ENCODE data around the gene GRIK1. TPM values are rescaled to one million over a fixed set of nuclear protein-coding genes. Genes with fewer than 3 reads are reported as not detected.

Gene GRIK1
- polyA plus RNA-seq, 1 donor from 2014 or later = not detected

DNA sequence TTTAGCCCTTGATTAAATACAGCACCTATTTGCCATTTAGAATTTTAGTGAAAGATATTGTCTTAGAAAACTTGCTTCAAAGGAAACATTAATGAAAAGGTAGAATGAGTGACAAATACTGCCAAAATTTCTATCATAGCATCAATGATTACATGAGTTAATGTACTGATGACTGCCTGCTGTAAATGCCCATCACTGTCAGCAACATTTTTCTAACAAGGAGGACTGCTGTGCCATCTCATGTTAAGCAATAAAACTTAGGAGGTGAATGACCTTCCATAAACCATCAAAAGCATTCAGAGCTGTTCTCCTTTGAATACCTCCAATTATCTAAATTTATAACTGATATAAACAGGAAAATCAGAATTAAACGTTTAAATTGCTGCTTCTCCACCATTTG, 54.3 kb downstream of the GRIK1 start:
- no peak overlapping the region for H3K4me3 Mint-ChIP-seq
- no peaks in the 10 kb centered on the region for H3K36me3 Mint-ChIP-seq
- peaks cover 0 to 1% (median 0%) of the 10 kb centered on the region in 3 donors for H3K9me3 Mint-ChIP-seq
- no peak overlapping the region for H3K27ac Mint-ChIP-seq
- no peaks in the 10 kb centered on the region for H3K4me1 Mint-ChIP-seq
- no peaks in the 10 kb centered on the region for H3K27me3 Mint-ChIP-seq

DNA sequence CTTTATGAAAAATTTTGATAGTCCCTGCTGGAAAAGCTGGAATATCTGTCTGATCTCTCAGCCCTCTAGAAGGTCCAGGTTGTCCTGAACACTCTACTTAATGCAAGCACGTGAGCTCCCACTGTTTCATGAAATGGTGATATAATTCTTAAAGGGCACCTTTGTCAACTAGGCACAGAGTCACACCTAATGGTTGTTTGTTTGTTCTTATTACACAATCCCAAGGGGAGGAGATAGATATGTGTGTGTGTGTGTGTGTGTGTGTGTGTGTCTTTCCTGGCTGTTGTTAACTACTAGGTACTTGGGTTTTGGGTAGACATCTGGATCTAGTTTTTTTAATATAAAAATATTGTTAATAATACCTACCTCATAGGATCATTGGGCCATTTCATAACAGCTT, 63.9 kb downstream of the GRIK1 start:
- Mint-ChIP-seq H3K9me3 (peaks cover 0 to 1% (median 0%) of the 10 kb centered on the region in 3 donors), H3K4me1 (no peaks in the 10 kb centered on the region)

DNA sequence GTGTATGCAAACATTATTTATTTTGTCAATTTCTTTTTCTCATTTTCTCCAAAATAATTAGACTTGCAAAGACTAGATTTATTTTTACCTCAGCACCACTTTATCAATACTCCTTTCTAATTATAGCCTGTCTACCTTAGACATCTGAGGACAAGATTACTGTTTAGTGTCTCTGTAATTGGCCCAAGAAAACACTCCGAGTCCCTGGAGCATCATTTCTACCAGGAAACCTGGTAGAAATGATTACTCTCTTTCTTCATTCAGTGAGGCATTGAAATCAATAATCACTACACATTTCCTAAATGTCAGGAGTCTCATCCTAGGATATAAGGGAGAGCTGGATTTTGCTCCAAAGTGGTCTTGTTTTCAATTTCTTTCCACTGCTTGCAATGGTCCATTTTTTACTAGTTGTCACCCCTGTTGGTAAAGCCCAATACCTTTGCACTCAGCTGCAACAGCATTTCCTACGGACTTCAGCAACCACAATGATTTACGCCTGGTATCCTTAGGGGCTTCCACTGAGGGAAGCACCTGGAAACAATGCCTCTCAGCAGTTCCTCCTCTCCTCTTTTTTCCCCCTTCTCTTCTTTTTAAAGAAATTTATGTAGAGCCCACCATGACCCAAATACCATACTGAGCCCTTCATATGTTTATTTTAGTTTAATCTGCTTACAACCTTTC, 64.6 kb downstream of the GRIK1 start:
- no peaks in the 10 kb centered on the region for H3K9me3 Mint-ChIP-seq
- no peak overlapping the region for H3K27ac Mint-ChIP-seq
- peaks cover 6% of the 10 kb centered on the region for H3K27me3 Mint-ChIP-seq
- H3K4me3 Mint-ChIP-seq = no peak overlapping the region
- no peaks in the 10 kb centered on the region for H3K4me1 Mint-ChIP-seq
- no peaks in the 10 kb centered on the region for H3K36me3 Mint-ChIP-seq

More for the DNA sequence above, 63.9 kb downstream of the GRIK1 start:
- peaks cover 6% of the 10 kb centered on the region for H3K27me3 Mint-ChIP-seq
- H3K27ac Mint-ChIP-seq = no peak overlapping the region
- H3K4me3 Mint-ChIP-seq = no peak overlapping the region
- no peaks in the 10 kb centered on the region for H3K36me3 Mint-ChIP-seq

DNA sequence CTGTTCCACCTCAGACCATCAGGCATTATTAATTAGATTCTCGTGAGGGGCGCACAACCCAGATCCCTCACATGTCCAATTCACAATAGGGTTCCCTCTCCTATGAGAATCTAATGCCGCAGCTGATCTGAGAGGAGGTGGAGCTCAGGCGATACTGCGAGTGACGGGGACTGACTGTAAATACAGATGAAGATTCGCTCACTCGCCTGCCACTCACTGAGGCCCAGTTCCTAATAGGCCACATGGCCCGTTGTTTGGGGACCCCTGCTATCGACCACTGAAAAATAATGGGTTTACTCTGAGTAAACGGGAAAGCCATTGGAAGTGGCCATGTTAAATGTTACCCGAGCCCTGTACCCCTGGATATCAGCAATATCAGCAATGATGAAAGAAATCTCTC, 65.9 kb downstream of the GRIK1 start:
- Mint-ChIP-seq H3K36me3 (no peaks in the 10 kb centered on the region), H3K4me3 (no peak overlapping the region), H3K27me3 (peaks cover 6% of the 10 kb centered on the region), H3K4me1 (no peaks in the 10 kb centered on the region), H3K9me3 (no peaks in the 10 kb centered on the region), H3K27ac (peak overlapping the region in 1 of 3 donors; percentile 70)

DNA sequence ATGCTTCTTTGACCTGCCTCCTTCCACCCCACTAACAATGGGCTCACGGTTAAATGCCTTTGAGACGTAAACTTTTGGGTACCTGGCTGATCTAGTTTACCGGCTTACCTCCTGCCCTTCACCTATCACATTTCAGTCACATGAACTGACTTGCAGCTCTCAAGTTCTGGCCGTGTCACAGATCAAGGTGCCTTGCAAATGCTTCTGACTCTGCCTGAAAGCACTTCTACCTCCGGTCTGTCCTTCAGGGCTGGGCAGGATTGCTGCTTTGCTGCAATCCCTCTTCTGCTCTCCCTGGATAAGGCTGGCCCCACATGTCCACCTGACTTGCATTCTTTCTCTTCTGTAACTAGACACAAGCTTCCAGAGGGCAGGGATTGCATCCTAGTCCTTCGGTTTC, 69.0 kb downstream of the GRIK1 start:
- Mint-ChIP-seq H3K27ac (no peak overlapping the region), H3K36me3 (peaks cover 1% of the 10 kb centered on the region), H3K27me3 (peaks cover 10% of the 10 kb centered on the region), H3K4me3 (no peak overlapping the region), H3K9me3 (no peaks in the 10 kb centered on the region), H3K4me1 (no peaks in the 10 kb centered on the region)

- no peak overlapping the region for H3K27ac Mint-ChIP-seq
- H3K27me3 Mint-ChIP-seq = peaks cover 6% of the 10 kb centered on the region
- H3K4me3 Mint-ChIP-seq = no peak overlapping the region
- no peaks in the 10 kb centered on the region for H3K4me1 Mint-ChIP-seq
- peaks cover 1% of the 10 kb centered on the region for H3K36me3 Mint-ChIP-seq
- no peaks in the 10 kb centered on the region for H3K9me3 Mint-ChIP-seq
These were observed 72.0 kb downstream of the GRIK1 start for GRCh38 chr21:29867796-29868195.

GRCh38 chr21:29860346-29860745, 79.5 kb downstream of the GRIK1 start:
- Mint-ChIP-seq H3K36me3 (no peaks in the 10 kb centered on the region), H3K9me3 (no peaks in the 10 kb centered on the region), H3K4me3 (no peak overlapping the region), H3K27me3 (peaks cover 1% of the 10 kb centered on the region), H3K27ac (no peak overlapping the region), H3K4me1 (no peaks in the 10 kb centered on the region)

DNA sequence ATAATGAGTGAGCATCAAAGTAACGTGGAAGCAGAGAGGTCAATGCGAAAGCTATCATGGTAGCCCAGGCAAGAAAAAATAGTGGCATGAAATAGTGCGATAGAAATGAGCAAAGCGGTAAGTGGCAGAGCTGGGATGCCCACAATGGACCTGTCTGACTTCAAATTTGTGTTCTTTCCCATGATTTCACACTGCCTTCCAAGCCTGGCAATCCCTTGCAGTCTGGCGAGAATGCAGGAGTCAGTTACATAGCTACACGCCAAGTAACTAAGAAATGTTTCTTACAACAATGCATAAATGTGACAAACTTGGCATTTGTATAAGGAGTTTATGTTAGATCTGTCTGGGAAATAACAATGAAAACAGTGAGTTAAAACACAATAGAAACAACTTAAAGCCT, 82.6 kb downstream of the GRIK1 start:
- Mint-ChIP-seq H3K4me3 (no peak overlapping the region), H3K27me3 (peaks cover 1% of the 10 kb centered on the region), H3K4me1 (no peaks in the 10 kb centered on the region), H3K27ac (no peak overlapping the region), H3K36me3 (no peaks in the 10 kb centered on the region), H3K9me3 (no peaks in the 10 kb centered on the region)

GRCh38 chr21:29854795-29855194, 85.0 kb downstream of the GRIK1 start:
- Mint-ChIP-seq H3K36me3 (no peaks in the 10 kb centered on the region), H3K4me3 (no peak overlapping the region), H3K27me3 (peaks cover 1% of the 10 kb centered on the region), H3K9me3 (no peaks in the 10 kb centered on the region), H3K4me1 (no peaks in the 10 kb centered on the region), H3K27ac (no peak overlapping the region)

DNA sequence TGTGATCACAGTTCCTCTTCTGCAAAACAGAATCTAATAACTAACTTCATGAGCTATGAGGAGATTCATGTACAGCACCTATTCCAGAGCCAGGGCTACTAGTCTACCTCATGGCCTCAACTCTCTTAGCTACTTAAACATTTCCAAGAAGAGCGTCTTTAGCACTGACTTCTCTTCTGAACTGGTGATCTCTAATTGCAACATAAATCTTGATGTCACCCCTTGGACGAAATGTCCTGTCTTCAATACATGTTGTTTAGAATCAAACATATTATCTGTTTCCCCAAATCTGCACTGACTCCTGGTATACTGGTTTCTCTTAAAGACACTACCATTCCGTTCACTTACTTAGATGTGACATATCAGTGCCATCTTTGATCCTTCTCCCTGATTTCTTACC, 88.2 kb downstream of the GRIK1 start:
- H3K27me3 Mint-ChIP-seq = peaks cover 3% of the 10 kb centered on the region
- H3K27ac Mint-ChIP-seq = no peak overlapping the region
- H3K4me1 Mint-ChIP-seq = no peaks in the 10 kb centered on the region
- no peaks in the 10 kb centered on the region for H3K9me3 Mint-ChIP-seq
- no peak overlapping the region for H3K4me3 Mint-ChIP-seq
- H3K36me3 Mint-ChIP-seq = no peaks in the 10 kb centered on the region

- no peaks in the 10 kb centered on the region for H3K4me1 Mint-ChIP-seq
- H3K4me3 Mint-ChIP-seq = no peak overlapping the region
- H3K36me3 Mint-ChIP-seq = no peaks in the 10 kb centered on the region
- H3K9me3 Mint-ChIP-seq = no peaks in the 10 kb centered on the region
- H3K27me3 Mint-ChIP-seq = peaks cover 3% of the 10 kb centered on the region
- no peak overlapping the region for H3K27ac Mint-ChIP-seq
These were observed 90.0 kb downstream of the GRIK1 start for GRCh38 chr21:29849735-29850176.

DNA sequence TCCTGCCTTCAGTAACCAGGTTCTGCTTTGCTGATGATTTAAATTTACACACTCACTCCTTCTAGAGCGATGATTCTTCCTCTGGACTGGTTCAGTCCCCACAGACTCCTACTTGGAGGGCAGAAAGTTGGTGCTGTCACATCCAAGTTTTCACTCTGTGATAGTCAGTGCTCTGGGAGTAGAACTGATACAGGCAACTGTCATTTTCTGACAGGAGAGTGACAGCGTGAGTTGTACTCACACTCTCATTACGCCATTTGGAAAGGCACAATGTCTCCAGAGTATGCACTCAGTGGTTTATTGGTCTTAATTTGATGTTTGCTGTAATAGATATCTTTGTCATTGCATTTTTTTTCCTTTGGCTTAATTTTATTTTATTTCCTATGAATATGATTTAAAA, 96.0 kb downstream of the GRIK1 start:
- peaks cover 5% of the 10 kb centered on the region for H3K27me3 Mint-ChIP-seq
- H3K36me3 Mint-ChIP-seq = no peaks in the 10 kb centered on the region
- H3K9me3 Mint-ChIP-seq = no peaks in the 10 kb centered on the region
- no peak overlapping the region for H3K4me3 Mint-ChIP-seq
- H3K4me1 Mint-ChIP-seq = no peaks in the 10 kb centered on the region
- no peak overlapping the region for H3K27ac Mint-ChIP-seq

DNA sequence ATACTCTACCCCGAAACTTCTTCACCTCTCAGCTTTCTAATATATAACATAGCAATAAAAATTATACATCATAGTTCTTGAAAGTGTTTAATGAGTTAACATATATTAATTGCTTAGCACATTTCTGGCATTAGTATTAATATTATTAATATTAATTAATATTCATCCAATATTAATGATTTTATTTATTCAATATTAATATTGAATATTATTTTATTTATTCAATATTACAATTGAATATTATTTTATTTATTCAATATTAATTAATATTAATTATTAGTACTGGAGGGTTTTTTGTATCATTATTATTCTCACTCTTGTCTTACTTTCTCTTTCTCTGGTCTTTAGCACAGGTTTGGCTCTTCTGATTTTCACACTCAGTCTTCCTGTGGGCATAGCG, 105.2 kb downstream of the GRIK1 start:
- no peak overlapping the region for H3K4me3 Mint-ChIP-seq
- peaks cover 2% of the 10 kb centered on the region for H3K36me3 Mint-ChIP-seq
- peaks cover 2% of the 10 kb centered on the region for H3K27me3 Mint-ChIP-seq
- H3K27ac Mint-ChIP-seq = no peak overlapping the region
- H3K4me1 Mint-ChIP-seq = no peaks in the 10 kb centered on the region
- H3K9me3 Mint-ChIP-seq = peaks cover 5 to 12% (median 9%) of the 10 kb centered on the region in 3 donors

DNA sequence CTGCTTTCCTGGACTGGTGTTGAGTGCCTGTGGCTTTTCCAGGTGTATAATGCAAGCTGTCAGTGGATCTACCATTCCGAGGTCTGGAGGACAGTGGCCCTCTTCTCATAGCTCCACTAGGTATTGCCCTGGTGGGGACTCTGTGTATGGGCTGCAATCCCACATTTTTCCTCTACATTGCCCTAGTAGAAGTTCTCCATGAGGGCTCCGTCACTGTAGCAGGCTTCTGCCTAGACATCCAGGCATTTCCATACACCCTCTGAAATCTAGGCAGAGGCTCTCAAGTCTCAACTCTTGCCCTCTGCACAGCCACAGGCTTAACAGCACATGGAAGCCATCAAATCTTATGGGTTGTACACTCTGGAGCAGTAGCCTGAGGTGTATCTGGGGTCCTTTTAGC, 107.6 kb downstream of the GRIK1 start:
- Mint-ChIP-seq H3K27me3 (no peaks in the 10 kb centered on the region), H3K4me1 (no peaks in the 10 kb centered on the region), H3K9me3 (peaks cover 5 to 12% (median 12%) of the 10 kb centered on the region in 3 donors), H3K4me3 (no peak overlapping the region), H3K36me3 (peaks cover 2% of the 10 kb centered on the region), H3K27ac (no peak overlapping the region)

DNA sequence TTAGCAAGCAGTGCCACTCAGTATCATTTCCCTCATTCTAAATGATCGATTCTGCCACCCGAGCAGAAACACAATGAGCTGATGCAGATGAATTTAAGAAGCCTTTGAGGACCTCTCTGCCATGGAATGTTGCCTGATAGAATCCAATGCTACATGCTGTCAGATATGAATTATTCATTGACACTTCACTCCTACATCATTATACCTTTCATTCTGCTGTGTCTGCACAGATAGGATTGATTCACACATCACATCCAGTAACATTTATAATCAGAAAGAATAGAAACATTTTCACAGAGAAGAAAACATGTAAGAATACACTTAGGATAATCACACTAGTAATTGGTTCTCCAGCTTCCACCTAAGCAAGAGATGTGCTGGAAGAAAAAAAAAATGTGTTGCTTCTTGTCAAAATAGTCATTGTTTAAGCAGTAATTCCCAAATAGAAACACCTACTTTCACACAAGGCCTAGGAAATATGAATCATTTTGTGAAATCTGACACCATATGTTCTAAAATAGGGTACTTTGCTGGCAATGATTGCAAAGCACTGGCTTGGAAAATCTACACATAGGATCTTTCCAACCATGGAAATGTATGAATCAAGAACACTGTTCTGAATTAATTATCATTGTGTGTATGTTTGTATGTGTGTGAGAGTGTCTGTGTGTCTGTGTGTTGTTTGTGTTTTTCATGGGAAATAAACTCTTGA, 110.1 kb downstream of the GRIK1 start:
- no peaks in the 10 kb centered on the region for H3K27me3 Mint-ChIP-seq
- H3K4me3 Mint-ChIP-seq = no peak overlapping the region
- H3K9me3 Mint-ChIP-seq = peaks cover 5 to 12% (median 12%) of the 10 kb centered on the region in 3 donors
- H3K27ac Mint-ChIP-seq = no peak overlapping the region
- H3K36me3 Mint-ChIP-seq = peaks cover 2% of the 10 kb centered on the region
- H3K4me1 Mint-ChIP-seq = no peaks in the 10 kb centered on the region

GRCh38 chr21:29827647-29828046, 112.1 kb downstream of the GRIK1 start:
- Mint-ChIP-seq H3K4me1 (no peaks in the 10 kb centered on the region), H3K36me3 (peaks cover 2% of the 10 kb centered on the region), H3K4me3 (no peak overlapping the region), H3K9me3 (peaks cover 1 to 9% (median 5%) of the 10 kb centered on the region in 3 donors), H3K27ac (no peak overlapping the region), H3K27me3 (no peaks in the 10 kb centered on the region)

Data from IgD-negative memory B cell (primary cell).